Ascending aorta (tissue), 2 donors: ENCODE measurements around the gene CIROP. TPM values are rescaled to one million over a fixed set of nuclear protein-coding genes. Genes with fewer than 3 reads are reported as not detected.

Source experiments
- DNase-seq, 2 donors: peaks; one replicate each; pipeline ENCODE4 v3.0.0-alpha.2; 2019; ENCODE audit warnings: low spot score in 2 of 2
- H3K27ac ChIP-seq, 2 donors: fragments of 200-600 bp; sonication (generic); one replicate each; pipeline ENCODE4 v1.5.1; 2016 to 2017; ENCODE audit warnings: mild to moderate bottlenecking in 1 of 2
- H3K27me3 ChIP-seq: fragments of 200-600 bp; sonication (generic); one replicate; pipeline ENCODE4 v1.5.1; 2017
- H3K36me3 ChIP-seq, 2 donors: fragments of 200-600 bp; sonication (generic); one replicate each; pipeline ENCODE4 v1.5.1; 2016
- H3K4me1 ChIP-seq, 2 donors: fragments of 200-600 bp; sonication (generic); one replicate each; pipeline ENCODE4 v1.5.1; 2016 to 2017; ENCODE audit warnings: mild to moderate bottlenecking in 1 of 2
- H3K4me3 ChIP-seq, 2 donors: fragments of 200-600 bp; sonication (generic); one replicate each; pipeline ENCODE4 v1.5.1; 2016 to 2017; ENCODE audit warnings: mild to moderate bottlenecking in 1 of 2
- H3K9me3 ChIP-seq, 2 donors: fragments of 200-600 bp; sonication (generic); one replicate each; pipeline ENCODE4 v1.5.1; 2016
- intact Hi-C: fragments of 100-400 bp; cut with DNase I; formaldehyde crosslinking; loops from one replicate; pipeline ENCODE4 v1.15.1; 2023
- total RNA-seq: library from RNA; depleted of rRNA; stranded (reverse); fragments of >200 nt; gene quantifications from one replicate; pipeline ENCODE4 v1.1.0, GENCODE V29; 2016
- TF ChIP-seq, protein P1 (sequence below), 3 experiments: fragments of 200-600 bp in 2 of 3; fragments of 450-650 bp in 1 of 3; sonication (generic) in 2 of 3; IDR thresholded peaks; one replicate each; pipeline ENCODE4 v1.5.1; 2016 to 2019; ENCODE audit warnings: antibody characterized with exemption in 3 of 3, mild to moderate bottlenecking in 1 of 3, moderate library complexity in 1 of 3

The CIROP gene
- total RNA-seq, 1 donor from 2014 or later = not detected

GRCh38 chr14:23125011-23125410, 20.2 kb upstream of the CIROP start:
- DNase-seq = no peak
- no peaks in the 10 kb centered on the region for H3K9me3 ChIP-seq
- peaks cover 6 to 30% of the 10 kb centered on the region in 2 donors for H3K4me1 ChIP-seq
- H3K4me3 ChIP-seq = no peak overlapping the region
- H3K27ac ChIP-seq = peak overlapping the region; percentile 58 to 72
- H3K27me3 ChIP-seq = no peaks in the 10 kb centered on the region
- intact Hi-C loops = loop anchor here (2.0 kb wide), 1 partner anchor 18 kb away; no protein-coding TSS in a partner anchor
- TF ChIP-seq, protein P1, sequence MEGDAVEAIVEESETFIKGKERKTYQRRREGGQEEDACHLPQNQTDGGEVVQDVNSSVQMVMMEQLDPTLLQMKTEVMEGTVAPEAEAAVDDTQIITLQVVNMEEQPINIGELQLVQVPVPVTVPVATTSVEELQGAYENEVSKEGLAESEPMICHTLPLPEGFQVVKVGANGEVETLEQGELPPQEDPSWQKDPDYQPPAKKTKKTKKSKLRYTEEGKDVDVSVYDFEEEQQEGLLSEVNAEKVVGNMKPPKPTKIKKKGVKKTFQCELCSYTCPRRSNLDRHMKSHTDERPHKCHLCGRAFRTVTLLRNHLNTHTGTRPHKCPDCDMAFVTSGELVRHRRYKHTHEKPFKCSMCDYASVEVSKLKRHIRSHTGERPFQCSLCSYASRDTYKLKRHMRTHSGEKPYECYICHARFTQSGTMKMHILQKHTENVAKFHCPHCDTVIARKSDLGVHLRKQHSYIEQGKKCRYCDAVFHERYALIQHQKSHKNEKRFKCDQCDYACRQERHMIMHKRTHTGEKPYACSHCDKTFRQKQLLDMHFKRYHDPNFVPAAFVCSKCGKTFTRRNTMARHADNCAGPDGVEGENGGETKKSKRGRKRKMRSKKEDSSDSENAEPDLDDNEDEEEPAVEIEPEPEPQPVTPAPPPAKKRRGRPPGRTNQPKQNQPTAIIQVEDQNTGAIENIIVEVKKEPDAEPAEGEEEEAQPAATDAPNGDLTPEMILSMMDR (IDR thresholded peaks at IDR 0.05) = no peak
- peaks cover 32 to 40% of the 10 kb centered on the region in 2 donors for H3K36me3 ChIP-seq

- TF ChIP-seq, protein P1 (IDR thresholded peaks at IDR 0.05) = no peak
- no peak for DNase-seq
- Histone ChIP-seq H3K36me3 (peaks cover 28 to 34% of the 10 kb centered on the region in 2 donors), H3K9me3 (no peaks in the 10 kb centered on the region), H3K27ac (peak overlapping the region; percentile 58 to 72), H3K4me3 (no peak overlapping the region), H3K27me3 (no peaks in the 10 kb centered on the region), H3K4me1 (peaks cover 6 to 30% of the 10 kb centered on the region in 2 donors)
- intact Hi-C loops = loop anchor here (2.0 to 5.0 kb wide), 2 partner anchors 18 to 178 kb away; partner anchors contain the start of gene PPP1R3E
These were observed 19.7 kb upstream of the CIROP start for GRCh38 chr14:23124337-23124954.

DNA sequence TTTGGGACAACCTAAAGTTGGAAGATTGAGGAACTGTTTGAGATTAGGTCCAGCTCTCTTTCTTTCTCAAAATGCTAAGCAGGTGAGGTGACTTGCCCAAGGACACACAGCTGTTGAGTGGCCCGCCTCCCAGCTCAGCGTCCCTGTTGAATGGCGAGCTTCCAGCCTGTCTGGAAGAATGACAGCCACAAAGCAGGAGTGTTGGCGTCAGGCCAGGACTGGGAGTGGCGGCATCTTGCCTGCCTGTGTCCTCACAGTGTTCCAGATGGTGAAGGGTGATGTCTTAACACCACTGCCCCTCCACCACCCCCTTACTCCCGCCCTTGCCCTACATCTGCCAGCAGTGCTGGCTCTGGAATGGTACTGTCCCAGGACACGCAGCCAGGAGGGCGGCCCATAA, 18.6 kb upstream of the CIROP start:
- intact Hi-C loops = loop anchor here (5.0 kb wide), 1 partner anchor 179 kb away; the partner anchor contains the start of gene PPP1R3E
- H3K27ac ChIP-seq = no peak overlapping the region
- no peaks in the 10 kb centered on the region for H3K9me3 ChIP-seq
- DNase-seq = peak in 1 of 2 donors; percentile 77
- no peak overlapping the region for H3K4me3 ChIP-seq
- no peaks in the 10 kb centered on the region for H3K27me3 ChIP-seq
- TF ChIP-seq, protein P1 (IDR thresholded peaks at IDR 0.05) = no peak
- H3K4me1 ChIP-seq = peaks cover 6 to 30% of the 10 kb centered on the region in 2 donors
- peaks cover 17 to 24% of the 10 kb centered on the region in 2 donors for H3K36me3 ChIP-seq

DNA sequence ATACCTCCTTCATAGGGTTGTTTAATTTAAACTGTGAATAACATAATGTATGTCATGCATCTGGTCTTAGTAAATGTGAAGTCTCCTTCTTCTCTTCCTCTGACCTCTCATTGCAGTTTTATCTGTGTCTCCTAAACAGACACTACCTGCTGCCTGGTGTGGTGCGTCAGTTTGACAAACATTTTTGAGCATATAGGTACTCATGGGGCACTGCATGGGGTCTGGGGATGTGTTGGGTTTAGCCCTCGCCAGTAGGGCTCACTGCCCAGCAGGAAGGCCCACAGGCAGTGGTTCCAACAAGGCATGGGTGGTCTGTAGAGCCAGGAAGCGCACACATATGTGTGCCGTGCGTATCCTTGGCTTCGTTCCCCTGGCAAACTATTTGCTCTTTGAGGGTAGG, 17.3 kb upstream of the CIROP start:
- Histone ChIP-seq H3K4me1 (peaks cover 6 to 30% of the 10 kb centered on the region in 2 donors), H3K4me3 (no peak overlapping the region), H3K27ac (peak overlapping the region; percentile 53 to 63), H3K36me3 (peaks cover 4 to 11% of the 10 kb centered on the region in 2 donors), H3K9me3 (no peaks in the 10 kb centered on the region), H3K27me3 (no peaks in the 10 kb centered on the region)
- intact Hi-C loops = loop anchor here (5.0 kb wide), 1 partner anchor 180 kb away; the partner anchor contains the start of gene PPP1R3E
- TF ChIP-seq, protein P1 (IDR thresholded peaks at IDR 0.05) = no peak
- DNase-seq = no peak

GRCh38 chr14:23121361-23121771, 16.6 kb upstream of the CIROP start:
- Histone ChIP-seq H3K27ac (peak overlapping the region; percentile 53 to 63), H3K4me3 (peak overlapping the region in 1 of 2 donors; percentile 8), H3K27me3 (no peaks in the 10 kb centered on the region), H3K4me1 (peaks cover 6 to 30% of the 10 kb centered on the region in 2 donors), H3K9me3 (no peaks in the 10 kb centered on the region), H3K36me3 (peaks cover 0 to 3% of the 10 kb centered on the region in 2 donors)
- peak in 1 of 2 donors; percentile 75 for DNase-seq
- TF ChIP-seq, protein P1 (IDR thresholded peaks at IDR 0.05) = no peak
- intact Hi-C loops = loop anchor here (1.0 to 5.0 kb wide), 3 partner anchors 33 to 181 kb away; partner anchors contain the start of genes PPP1R3E and SLC7A8
